C4-2B (cell line): ENCODE results near the gene GOLPH3L.

ENCODE experiments used
- CTCF ChIP-seq: fragments of 450-650 bp; conservative IDR thresholded peaks from 2 replicates; pipeline ENCODE4 v1.5.1; 2017; ENCODE audit warnings: mild to moderate bottlenecking
- ZFX ChIP-seq: fragments of 450-650 bp; IDR thresholded peaks from 2 replicates; pipeline ENCODE4 v1.6.1; 2017

- TF ChIP-seq CTCF = no peak
- TF ChIP-seq ZFX = no peak
Measured at GRCh38 chr1:150674881-150675280, 22.1 kb downstream of the GOLPH3L start.
